ENCODE measurements around the gene C1orf74.

The C1orf74 gene

GRCh38 chr1:209780268-209780667, 4.1 kb downstream of the C1orf74 start:
- no peak for TF ChIP-seq CTCF (conservative IDR thresholded peaks at IDR 0.05)
- H3K27ac ChIP-seq, result no peak overlapping the region

GRCh38 chr1:209778102-209778501, 6.3 kb downstream of the C1orf74 start:
- no peak overlapping the region for H3K27ac ChIP-seq
- no peak for TF ChIP-seq CTCF (conservative IDR thresholded peaks at IDR 0.05)

GRCh38 chr1:209777587-209777986, 6.8 kb downstream of the C1orf74 start:
- no peak for TF ChIP-seq CTCF (conservative IDR thresholded peaks at IDR 0.05)
- H3K27ac ChIP-seq, result no peak overlapping the region

GRCh38 chr1:209775678-209776077, 8.7 kb downstream of the C1orf74 start:
- TF ChIP-seq CTCF (conservative IDR thresholded peaks at IDR 0.05), result no peak

GRCh38 chr1:209774592-209774991, 9.8 kb downstream of the C1orf74 start:
- TF ChIP-seq CTCF (conservative IDR thresholded peaks at IDR 0.05), result no peak
- no peak overlapping the region for H3K27ac ChIP-seq

More at GRCh38 chr1:209775678-209776077, 8.7 kb downstream of the C1orf74 start:
- no peak overlapping the region for H3K27ac ChIP-seq

GRCh38 chr1:209772126-209772525, 12.2 kb downstream of the C1orf74 start:
- TF ChIP-seq CTCF (conservative IDR thresholded peaks at IDR 0.05), result no peak
- H3K27ac ChIP-seq, result no peak overlapping the region

GRCh38 chr1:209770636-209771415, 13.5 kb downstream of the C1orf74 start:
- TF ChIP-seq CTCF (conservative IDR thresholded peaks at IDR 0.05), result no peak
- H3K27ac ChIP-seq, result no peak overlapping the region

Measured in VCaP (cell line).